IPS DF 4.7 (cell line): ENCODE data around the gene CHD5.
"Not testable (repeated sequence)": the region's sequence is repeated elsewhere in the genome, so short reads cannot be mapped to it uniquely, and the experiment has no call there.

Experiments
- DNase-seq: peaks from one replicate; pipeline ENCODE4 v3.0.0-alpha.2; 2013; ENCODE audit warnings: low spot score; ENCODE audit errors: extremely low read depth

CHD5 gene

DNA sequence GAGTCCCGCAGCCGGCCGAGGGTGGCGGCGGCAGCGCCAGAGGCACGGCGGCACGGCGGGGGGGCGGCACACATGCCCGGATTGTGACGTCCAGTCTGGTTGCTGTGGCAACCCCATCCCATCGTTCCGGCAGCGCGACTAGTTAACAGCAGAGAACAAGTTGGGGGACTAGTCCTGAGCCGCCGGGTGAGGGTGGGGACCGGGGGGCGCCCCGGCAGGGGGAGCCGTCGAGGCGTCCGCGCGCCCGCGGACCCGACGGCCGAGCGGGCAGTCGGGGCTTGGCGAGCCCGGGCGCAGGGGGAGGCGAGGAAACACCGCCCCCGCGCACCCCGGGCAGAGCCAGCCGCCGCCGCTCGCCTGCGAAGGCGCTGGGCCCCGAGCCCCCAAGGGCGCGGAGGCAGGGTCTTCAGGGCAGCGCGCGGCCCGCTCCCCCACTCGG is at the start of gene CHD5:
TSS of gene CHD5 (minus strand) at position 54 of the 439 bp plus-strand sequence. CDS start 298 bp downstream, outside the sequence.
- DNase-seq, result no peak

DNA sequence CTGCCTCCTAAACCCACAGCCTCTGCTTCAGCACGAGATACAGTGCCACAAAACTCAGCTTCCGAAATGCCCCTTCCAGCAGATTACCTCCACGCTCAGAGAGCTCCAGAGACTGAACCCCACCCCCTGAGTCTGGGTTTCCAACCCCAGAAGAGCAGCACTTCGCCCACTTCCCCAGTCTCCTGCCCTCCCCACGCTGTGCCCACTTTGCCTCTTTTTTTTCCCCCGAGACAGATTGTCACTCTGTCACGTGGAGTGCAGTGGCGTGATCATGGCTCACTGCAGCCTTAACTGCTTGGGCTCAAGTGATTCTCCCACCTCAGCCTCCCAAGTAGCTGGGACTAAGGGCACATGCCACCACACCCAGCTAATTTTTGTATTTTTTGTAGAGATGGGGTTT is 45.5 kb upstream of the CHD5 start:
- DNase-seq, result no peak

DNA sequence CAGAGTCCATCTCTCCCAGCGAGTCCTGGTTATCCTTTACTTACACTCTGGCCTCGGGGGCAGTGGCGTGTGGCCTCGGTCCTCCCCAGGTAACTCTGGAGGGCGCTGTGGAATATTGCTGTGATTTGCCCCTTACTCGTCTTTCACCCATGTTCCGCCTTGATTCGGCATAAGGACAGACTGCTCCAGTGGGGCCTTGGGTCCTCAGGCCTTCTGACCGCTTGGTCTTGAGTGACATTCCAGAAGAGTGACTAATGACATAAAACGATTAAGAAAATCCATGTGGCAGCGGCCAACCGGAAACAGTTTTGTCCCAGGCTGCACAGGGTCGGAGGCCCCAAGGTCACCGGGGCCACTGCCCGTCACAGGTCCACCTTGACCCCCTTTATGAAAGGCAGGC is 44.6 kb upstream of the CHD5 start:
- DNase-seq, result no peak

DNA sequence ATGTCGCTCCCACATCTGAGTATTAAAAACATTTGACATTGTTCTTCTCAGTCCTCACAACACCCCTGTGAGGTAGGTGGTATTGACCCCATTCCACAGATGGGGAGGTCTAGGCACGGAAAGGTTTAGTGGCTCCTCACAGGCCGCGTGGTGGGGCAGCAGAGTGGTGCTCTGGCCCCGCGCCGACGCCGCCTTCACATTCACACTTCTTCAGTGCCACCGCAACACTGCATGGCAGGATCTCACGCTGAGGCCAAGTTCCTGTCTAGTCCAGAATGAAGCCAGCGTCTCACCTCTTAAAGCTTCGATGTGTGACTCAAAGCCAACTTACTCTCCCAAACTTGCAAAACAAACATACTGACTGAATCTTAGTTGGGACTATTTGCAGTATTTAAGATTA is 43.5 kb upstream of the CHD5 start:
- no peak for DNase-seq

DNA sequence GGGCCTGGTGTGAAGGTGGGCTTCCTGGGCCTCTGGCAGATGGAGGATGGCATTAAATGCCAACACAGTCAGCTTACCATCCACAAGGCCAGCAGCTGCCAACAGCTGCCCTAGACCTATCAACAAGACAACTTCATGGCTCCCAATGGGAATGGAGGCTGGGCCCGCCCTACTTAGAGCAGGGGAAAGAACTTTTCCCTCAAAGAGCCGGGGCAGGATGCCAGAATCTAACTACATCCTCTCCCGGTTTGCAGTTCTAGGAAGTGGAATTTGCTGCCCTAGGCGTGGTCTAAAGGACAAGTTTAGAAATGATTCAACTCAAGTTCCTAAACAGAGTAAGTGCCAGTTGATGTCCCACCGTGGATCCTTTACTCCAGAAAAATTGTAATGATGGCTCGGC is 42.5 kb upstream of the CHD5 start:
- no peak for DNase-seq

DNA sequence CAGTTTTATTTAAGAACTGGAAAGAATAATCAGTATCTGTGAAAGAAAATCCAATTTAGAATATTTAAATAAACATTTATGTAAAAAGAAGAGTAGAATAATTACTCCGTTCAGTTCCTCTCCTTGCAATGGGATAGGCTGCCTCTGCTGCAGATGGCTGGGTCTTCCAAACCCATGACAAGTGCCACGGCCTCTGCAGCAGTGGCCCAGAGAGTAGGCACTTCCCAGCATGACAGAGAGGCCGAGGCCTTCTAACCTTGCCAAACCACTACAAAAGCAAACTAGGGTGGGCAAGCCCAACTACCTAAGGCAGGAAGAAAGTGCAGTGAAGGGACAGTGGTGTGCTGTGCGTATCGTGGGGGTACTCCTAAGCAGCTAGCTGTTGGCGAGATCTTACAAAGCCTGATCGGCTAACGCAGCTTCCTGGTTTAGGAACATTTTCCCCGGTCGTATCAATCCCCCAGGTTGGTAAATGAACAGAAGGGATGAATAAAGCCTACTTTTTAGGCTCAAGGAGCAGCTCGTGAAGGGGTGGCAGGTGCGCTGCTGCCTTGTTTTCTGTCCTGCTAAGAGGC is 41.2 kb upstream of the CHD5 start:
- DNase-seq, result no peak

DNA sequence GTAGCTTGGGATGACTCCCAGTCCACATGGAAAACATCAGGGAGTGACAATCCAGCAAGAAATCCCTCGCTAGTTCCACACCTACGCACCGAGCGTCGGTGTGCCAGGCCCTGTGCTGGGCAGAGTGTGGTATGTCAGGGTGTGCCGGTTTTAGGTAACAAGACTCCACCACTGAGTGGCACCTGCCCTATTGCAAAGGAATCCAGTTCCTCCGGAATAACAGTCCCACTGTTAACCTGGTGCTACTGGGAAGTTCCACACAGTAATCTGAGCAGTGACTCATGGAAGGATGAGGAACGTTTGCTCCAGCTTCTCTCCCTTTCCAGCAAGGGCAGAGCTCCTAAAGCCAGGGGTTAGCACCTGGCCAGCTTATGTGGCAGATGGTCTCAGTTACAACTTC is 40.1 kb upstream of the CHD5 start:
- no peak for DNase-seq

DNA sequence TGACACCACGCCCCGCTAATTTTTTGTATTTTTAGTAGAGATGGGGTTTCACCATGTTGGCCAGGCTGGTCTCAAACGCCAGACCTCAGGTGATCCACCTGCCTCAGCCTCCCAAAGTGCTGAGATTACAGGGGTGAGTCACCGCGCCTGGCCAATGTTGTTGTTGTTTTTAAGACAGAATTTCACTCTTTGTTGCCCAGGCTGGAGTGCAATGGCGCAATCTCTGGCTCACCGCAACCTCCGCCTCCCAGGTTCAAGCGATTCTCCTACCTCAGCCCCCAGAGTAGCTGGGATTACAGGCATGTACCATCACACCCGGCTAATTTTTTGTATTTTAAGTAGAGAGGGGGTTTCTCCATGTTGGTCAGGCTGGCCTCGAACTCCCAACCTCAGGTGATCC is 39.5 kb upstream of the CHD5 start:
- DNase-seq, result not testable (repeated sequence)

DNA sequence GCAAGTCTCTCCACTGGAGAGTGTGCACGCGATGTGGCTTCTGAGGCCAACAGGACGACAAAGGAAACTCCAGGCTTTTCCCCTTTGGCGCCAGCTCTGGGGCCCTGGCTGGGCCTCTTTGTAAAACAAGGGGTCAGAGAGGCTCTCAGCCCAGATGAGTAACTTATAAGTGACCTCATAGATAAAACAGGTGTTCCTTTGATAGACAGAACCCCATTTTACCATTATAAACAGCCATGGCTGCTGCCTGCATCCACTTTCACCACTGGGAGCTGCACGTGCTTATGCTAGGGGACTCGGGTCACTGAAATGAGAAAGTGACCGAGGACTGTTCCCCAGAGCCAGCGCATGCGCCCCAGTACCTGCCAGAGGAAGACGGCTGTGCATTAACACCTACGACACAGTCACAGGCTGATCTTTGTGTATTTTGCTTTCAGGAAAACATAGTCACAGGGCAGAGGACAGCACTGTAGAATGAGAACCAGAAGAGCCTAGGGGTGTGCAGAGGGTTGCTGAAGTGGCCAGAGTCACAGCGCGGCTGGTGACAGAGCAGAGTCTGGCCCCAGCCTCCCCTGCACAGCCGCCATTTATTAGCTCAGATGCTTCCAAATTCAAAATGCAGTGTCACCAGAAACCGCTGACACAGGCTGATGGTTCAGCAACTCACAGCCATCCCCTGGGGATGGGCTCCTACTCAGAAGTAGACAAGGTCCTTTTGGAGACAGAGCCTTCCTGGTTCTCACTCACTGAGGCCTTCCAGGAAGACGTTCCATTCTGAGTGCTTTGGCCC is 38.4 kb upstream of the CHD5 start:
- DNase-seq, result no peak

DNA sequence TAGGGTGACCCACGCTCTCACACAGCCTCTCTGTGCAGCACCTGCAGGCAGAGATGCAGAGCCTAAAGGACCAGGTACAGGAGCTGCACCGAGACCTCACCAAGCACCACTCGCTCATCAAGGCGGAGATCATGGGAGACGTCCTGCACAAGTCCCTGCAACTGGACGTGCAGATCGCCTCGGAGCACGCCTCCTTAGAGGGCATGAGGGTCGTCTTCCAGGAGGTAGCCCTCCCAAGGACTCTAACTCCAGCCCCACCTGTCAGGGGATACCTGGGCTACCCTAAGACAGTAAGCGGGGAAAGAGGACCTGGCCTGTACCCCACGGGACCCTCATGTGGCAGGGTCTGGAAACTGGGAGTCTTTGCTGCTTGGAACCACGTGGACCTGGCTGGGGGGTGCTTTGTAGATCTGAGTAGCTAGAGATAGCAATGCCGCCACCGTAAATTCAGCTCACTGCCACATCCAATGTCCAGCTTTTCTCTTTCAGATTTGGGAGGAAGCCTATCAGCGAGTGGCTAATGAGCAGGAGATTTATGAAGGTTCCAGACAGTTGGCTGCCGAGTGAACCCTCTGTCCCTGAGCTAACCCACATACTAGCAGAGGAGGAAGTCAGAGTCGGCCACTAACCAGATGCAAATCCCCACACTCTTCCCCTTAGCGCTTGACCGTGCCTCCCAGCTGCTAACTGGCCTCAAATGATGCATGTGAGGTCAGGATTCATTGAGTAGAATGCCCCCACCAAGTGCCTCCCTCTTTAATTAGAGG is 32.3 kb upstream of the CHD5 start:
- DNase-seq, result no peak

DNA sequence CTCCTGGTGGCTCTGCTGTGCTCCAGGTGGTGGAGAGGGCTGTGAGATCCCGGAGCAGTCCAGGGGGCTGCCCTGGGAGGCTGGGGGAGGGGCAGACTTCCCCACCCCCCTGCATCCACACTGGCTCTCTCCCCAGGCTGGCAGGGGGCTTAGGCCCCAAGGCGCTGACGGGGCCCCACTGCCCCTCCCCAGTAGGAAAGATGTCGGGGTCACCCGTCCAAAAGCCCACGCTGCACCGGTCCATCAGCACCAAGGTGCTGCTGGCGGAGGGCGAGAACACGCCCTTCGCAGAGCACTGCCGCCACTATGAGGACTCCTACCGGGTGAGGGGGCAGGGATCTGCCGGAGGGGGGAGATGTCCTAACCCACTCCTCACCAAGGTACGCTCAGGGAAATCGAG is 31.6 kb upstream of the CHD5 start:
- DNase-seq, result no peak

DNA sequence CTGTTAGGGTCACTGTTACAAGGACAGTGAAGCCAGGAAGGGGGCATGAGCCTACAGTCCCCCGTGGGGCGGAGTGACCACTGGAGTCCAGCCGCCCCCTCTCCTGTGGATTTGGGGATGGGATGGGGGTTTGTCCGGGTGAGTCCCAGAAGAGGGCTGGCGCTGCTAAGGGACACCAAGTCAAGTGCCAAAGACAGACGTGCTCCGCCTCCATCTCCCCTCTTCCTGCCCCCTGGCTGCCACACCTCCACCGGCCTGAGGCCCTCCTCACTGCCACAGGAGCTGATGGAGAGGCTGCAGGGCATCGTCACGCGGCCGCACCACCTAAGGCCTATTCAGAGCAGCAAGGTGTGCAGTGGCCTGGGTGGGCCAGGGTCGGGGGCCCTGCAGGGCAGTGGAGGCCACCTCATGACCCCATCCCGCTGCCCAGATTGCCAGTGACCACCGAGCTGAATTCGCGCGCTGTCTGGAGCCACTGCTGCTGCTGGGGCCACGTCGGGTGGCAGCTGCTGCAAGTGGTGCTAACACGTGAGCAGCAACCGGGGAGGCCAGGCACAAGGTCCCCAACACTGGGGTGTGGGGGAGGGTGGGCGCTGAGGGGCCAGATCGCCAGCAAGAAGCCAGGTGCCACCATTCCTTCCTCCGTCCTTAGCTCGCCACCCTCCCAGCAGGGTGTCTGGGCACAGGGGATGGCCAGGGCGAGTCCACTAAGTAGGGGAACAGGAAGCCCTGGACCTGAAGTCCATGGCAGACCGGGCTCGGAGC is 30.7 kb upstream of the CHD5 start:
- no peak for DNase-seq

DNA sequence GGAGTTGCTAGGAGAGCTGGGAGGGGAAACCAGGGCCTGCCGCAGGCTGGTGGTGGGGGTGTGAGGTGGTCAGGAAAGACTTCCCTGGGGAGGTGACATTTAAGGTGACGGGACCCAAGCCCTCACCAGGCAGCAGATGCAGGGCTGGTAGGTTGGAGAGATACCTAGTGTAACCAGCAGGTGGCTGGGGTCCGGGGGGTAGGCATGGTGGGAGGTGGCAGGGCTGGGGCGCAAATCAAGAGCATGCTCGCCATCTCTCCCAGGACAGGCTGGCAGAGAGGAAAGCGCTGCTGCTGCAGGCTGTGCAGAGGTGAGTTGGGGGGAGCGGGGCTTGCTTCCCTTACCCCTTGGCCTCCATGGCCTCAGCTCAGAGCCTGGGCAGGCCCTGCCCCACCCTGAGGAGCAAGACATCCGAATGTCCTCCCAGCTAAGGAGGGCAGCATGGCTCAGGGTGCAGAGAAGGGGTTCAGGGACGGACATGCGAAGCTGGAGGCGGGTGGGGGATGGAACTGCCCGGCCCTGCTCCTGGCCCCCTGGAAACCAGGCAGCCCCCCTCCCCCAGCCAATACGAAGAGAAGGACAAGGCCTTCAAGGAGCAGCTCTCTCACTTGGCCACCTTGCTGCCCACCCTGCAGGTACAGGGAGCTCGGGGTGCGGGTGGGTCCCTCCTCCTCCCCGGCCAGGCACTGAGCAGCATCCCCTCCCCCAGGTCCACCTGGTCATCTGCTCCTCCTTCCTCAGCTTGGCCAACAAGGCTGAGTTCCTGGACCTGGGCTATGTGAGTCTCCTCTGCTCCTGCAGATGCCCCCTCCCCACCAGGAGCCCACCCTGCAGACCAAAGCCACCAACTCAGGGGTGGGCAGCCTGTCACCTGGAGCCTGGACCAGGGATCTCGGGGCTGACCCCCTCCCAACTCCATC is 29.8 kb upstream of the CHD5 start:
- no peak for DNase-seq

DNA sequence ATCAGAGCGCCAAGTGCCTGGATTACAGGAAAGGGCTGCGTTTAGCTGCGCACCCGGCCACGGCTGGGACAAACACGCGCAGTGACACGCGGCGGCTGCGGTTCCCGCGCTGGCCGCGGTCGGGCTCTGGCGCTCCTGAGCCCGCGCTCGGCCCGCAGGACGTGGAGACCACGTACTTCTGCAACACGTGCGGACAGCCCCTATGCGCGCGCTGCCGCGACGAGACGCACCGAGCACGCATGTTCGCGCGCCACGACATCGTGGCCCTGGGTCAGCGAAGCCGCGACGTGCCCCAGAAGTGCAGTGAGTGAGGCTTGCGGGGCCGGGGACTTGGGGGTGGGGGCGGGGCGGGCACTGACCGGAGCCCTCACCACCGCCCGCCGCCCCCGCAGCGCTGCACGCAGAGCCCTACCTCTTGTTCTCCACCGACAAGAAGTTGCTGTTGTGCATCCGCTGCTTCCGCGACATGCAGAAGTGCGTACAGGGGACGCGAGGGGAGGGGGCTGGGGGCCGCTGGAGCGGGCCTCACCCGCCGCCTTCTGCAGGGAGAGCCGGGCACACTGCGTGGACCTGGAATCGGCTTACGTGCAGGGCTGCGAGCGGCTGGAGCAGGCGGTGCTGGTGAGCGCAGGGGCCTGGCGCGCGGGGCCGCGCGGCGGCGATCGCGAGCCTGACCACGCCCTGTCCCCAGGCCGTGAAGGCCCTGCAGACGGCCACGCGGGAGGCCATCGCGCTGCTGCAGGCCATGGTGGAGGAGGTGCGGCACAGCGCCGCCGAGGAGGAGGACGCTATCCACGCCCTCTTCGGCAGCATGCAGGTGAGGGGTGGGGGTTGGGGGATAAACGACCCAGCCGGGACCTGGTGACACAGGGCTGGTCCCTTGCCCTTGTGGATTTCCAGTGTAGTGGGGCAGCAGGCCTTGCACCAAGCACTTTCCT is 28.9 kb upstream of the CHD5 start:
- DNase-seq, result no peak

DNA sequence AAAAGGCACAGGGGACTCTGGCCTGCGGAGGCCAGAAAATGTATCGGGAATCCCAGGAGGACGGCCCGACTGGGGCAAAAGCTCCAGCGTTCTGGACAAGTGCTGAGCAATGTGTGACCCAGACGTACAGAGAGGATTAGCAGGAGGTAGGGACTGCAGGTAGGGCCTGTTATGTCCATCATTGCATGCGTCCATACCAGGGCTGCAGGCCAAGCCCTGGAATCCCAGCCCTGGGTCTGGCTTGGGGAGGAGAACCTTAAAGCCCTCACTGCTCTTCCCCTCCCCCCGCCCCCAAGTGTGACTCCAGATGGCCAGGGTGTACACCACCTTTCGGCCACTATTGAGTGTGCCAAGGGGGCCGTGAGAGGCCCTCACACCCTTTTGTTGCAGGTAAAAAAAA is 27.8 kb upstream of the CHD5 start:
- no peak for DNase-seq

DNA sequence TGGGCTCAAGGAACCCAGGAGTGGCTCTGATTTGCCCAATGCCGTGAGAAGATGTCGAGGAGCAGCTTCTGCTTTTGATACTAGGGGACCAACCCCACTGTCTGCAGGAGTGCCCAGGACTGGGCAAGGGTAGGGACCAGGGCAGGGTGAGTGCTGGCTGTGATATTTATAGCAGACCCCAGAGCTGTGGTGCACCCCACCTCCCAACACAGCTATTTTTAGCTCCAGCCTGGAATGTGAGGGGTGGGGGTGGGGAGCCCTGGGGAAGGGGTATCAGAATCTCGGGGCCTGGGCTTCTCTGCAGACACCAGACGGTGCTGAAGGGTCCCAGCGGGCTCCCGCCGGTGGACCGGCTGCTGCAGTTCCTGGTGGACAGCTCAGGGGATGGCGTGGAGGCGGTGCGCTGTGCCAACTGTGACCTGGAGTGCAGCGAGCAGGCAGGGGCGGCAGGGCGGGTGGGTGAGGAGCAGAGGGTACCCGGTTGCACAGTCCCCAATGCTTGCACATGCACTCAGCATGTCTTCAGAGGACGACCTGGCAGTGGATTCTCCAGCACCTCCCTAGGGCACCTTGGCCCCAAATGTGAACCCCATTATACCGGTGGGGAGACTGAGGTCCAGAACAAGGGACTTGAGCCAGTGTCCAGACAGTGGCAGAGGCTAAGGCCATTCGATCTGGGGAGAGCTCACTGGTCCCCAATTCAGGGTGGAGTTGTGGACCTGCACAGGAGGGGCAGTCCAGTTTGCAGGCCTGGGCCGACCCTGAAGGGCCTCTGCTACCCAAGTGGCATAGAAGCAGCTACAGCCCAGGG is 27.2 kb upstream of the CHD5 start:
- no peak for DNase-seq

DNA sequence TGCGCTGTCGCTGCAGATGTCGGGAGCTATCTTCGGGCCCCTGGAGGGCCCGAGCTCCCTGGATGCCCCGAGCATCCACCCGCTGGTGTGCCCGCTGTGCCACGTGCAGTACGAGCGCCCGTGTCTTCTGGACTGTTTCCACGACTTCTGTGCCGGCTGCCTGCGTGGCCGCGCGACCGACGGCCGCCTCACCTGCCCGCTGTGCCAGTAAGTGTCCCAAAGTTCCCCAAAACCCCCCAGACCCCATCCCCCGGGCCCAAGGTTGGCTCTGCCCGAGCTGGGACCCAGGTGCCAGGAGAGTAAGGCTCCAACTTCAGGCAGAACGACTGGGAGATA is 26.4 kb upstream of the CHD5 start:
- no peak for DNase-seq

DNA sequence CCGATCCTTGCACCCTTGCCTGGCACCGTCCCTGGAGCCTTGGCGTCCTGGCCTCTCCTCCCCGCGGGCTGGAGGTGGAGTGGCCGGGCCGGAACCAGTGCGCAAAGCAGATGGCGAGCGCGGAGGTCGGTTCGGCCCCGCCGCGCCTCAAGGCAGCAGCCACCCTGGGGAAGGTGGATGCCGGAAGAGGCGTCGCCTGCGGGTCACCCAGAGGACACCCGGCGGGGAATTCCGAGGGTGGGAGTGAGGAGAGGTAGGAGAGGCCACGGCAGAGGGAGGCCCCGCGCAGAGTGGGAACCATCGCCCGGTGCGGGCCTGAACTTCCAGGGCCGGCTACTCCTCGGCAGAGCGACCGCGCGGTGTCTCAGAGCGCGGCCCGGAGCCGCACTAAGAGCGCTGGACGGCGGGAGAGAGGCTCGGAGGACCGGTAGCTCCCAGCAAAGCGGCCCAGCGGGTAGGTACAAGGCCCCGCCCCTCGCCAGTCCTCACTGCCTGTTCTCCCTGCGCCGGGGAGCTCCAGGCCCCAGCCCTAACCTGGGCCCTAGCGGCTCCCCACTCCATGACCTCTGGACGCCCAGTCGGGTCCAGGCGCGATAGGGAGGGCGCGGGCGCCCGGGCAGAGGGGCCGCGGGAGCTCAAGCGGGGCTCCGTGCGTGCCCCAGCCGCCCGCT is 25.9 kb upstream of the CHD5 start, which contains the start of gene RNF207:
TSS of gene RNF207 (plus strand) at position 271 of the 671 bp plus-strand sequence. CDS start 417 bp downstream, outside the sequence.
- no peak for DNase-seq
